GM18951 (cell line): ENCODE measurements around the gene CUX1.
"Not testable (repeated sequence)": the region's sequence is repeated elsewhere in the genome, so short reads cannot be mapped to it uniquely, and the experiment has no call there.

Source experiments
- POLR2A ChIP-seq: IDR thresholded peaks from 4 replicates; pipeline ENCODE4 v1.6.1; 2011; ENCODE audit warnings: mild to moderate bottlenecking; ENCODE audit not compliant: insufficient read length, insufficient read depth; ENCODE audit errors: extremely low read depth
- in situ Hi-C: fragments of 300-500 bp; cut with MboI; formaldehyde crosslinking; loops from one replicate; pipeline ENCODE4 v1.12.0; 2022; ENCODE audit warnings: low sequenced_read_pairs, mixed read lengths, inconsistent platforms; ENCODE audit not compliant: unreplicated experiment

Gene CUX1

DNA sequence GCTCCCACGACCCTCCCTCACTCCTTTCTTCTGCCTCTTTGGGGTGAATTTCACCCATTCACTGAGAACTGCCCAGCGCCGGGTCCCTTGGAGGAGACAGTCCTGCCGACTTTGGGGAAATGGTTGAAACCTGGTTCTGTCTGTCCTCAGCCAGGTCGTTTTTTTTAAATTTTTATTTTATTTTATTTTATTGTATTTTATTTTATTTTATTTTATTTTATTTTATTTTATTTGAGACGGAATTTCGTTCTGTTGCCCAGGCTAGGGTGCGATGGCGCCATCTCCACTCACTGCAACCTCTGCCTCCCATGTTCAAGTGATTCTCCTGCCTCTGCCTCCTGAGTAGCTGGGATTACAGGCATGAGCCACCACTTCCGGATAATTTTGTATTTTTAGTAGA, 363.3 kb downstream of the CUX1 start:
- TF ChIP-seq POLR2A = no peak
- in situ Hi-C loops = no loop called here

DNA sequence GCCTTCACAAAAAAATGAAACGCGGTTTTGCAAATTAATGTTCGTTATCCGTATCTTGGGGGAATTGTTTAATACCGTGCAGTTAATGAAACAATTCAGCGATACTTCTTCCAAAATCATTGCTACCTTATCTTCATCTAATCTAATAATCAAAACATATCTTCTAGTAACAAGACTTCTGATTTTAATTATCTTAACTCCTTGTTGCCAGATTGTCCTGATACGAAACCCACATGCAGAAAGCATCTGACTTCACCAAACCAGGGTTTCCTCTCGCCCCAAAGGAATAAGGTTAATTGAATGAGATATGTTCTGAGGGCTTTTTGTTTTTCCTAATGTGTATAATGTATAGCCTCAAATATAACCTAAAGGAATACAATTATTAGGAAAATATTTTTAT, 364.1 kb downstream of the CUX1 start:
- in situ Hi-C loops = no loop called here

DNA sequence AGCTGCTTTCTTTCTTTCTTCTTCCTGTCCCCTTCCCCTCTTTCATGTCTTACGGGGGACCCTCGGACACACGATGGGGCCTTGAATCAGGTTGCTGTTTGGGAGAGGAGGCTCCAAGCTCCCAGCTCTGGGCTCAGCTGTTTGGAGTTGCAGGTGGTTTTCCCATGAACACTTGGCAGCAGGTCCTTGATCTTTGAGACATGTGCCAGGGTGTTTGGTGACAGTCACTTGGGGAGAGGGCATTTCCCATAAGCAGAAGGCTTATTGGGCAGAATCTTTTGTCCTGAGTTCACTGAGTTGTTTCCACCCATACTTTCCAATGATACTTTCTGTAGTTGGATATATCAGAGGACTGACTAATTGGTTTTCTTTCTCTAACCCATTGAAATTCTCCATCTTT, 364.6 kb downstream of the CUX1 start:
- TF ChIP-seq POLR2A = no peak
- in situ Hi-C loops = no loop called here

More for the DNA sequence above, 364.1 kb downstream of the CUX1 start:
- TF ChIP-seq POLR2A = no peak

DNA sequence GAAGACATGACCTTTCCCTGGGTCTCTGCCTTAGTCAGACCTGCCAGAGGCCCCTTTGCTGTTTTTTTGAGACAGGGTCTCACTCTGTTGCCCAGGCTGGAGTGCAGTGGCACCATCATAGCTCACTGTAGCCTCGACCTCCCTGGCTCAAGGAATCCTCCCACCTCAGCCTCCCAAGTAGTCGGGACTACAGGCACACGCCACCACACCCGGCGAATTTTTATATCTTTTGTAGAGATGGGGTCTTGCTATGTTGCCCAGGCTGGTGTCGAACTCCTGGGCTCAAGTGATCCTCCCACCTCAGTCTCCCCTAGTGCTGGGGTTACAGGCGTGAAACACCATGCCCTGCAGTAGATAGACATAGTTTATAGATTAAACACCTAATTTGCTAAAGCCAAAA, 366.4 kb downstream of the CUX1 start:
- in situ Hi-C loops = not testable (repeated sequence)

DNA sequence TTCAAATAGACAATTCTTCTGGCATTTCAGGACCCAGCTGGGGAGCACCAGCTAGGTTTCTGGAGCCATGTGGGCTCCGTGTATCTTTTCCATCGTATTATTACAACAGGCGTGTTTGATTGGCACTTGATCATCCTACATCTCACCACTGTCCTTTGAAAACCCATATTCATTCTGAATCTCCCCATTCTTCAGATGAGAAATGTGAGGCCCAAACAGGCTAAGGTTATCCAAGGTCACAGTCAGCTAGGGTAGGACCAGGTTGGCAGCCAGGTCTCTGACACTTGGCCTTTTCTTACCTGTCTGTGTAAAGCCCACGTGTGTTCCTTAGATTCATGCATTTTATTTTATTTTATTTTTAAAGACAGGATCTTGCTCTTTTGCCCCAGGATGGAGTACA, 366.9 kb downstream of the CUX1 start:
- TF ChIP-seq POLR2A = no peak

DNA sequence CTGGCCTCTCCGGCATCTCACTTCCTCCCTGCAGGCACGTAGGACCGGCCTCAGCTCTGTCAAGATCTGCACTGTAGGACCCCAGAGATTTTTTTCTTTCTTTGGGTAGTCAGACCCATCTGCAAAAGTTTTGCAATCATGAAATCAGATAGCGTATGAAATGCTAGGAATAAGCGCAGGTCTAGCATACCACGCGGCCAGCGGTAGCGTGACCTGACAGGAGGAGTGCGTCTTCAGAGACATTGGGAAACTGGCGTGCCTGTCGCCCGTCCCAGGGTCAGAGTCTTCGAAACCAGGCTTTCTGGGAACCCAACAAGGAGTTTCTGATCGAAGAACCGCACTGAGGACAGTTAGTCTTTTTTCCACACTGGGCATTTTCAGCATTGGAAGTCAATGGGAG, 368.4 kb downstream of the CUX1 start:
- no peak for TF ChIP-seq POLR2A
- in situ Hi-C loops = no loop called here

More for the DNA sequence above, 366.9 kb downstream of the CUX1 start:
- in situ Hi-C loops = no loop called here

DNA sequence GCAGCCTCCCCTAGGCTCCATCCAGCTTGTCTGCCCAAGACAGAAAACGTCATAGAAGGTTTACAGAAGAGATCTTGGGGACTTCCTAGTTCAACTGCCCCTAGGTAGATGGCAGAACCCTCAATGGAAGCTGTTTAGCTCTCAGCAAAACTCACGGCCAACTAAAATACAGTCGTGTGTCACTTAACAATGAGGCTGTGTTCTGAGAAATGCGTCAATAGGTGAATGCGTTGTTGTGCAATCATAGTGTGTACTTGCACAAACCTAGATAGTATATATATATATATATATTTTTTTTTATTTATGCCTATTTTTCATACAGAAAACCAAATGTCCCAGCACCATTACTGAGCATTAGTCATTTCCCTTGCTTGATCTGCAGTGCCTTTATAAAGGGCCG, 368.9 kb downstream of the CUX1 start:
- TF ChIP-seq POLR2A = no peak
- in situ Hi-C loops = no loop called here

DNA sequence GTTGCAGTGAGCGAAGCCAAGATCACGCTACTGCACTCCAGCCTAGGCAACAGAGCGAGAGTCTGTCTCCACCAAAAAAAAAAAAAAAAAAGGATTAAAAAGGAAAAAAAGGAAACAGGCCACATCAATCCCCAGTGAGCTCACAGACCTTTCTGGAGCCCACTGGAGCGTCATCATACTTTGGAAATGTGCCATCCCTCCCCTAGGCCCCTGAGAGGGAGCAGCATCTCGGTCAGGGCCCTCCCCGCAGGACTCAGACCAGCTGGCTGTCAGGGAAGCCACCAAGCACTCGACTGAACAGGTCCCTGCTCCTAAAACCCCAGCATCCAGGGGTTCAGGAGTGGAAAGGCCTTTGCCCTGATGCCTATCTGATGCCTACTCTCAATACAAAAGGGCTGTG, 371.3 kb downstream of the CUX1 start:
- no peak for TF ChIP-seq POLR2A

DNA sequence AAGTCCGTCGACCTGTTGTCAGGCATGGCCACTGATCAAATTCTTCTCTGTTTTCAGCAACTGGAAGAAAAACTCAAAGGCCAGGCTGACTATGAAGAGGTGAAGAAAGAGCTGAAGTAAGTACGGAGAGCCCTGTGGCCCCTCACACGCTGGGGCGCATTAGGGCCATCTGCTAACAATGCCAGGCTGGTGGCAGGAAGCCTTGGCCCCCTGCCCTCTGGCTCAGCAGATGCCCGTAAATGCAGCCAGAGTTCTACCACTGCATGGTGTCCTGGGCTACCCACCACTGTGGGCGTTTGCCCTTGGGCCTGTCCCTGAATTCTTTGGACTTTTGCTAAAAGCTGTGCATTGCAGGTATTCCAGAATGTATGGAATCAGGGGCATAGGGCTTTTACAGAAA, 372.3 kb downstream of the CUX1 start:
- TF ChIP-seq POLR2A = no peak
- in situ Hi-C loops = no loop called here

More for the DNA sequence above, 371.3 kb downstream of the CUX1 start:
- in situ Hi-C loops = no loop called here

DNA sequence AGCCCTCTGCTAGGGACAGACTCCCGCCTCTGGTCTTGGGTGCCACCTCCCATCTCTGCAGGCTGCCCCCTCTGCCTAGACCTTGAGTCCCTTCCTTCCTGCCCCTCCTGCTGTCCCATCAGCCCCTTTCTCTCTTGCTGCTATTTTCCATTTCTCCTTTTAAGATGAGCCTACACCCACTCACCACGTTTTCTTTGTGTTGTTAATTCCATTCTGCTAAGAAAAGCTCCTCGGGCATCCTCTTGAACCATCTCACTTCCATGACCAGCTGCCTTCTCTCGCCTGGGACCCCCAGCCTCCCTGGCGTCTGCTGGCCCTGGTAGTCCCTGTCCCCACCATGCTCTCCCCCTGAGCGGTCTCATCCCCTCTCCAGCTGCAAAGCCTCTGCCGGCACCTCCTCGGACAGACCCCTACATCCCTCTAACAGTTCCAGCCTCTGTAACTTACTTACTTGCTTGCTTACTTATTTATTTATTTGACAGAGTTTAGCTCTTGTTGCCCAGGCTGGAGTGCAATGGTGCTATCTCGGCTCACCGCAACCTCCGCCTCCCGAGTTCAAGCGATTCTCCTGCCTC, 373.4 kb downstream of the CUX1 start:
- TF ChIP-seq POLR2A = no peak
- in situ Hi-C loops = no loop called here

DNA sequence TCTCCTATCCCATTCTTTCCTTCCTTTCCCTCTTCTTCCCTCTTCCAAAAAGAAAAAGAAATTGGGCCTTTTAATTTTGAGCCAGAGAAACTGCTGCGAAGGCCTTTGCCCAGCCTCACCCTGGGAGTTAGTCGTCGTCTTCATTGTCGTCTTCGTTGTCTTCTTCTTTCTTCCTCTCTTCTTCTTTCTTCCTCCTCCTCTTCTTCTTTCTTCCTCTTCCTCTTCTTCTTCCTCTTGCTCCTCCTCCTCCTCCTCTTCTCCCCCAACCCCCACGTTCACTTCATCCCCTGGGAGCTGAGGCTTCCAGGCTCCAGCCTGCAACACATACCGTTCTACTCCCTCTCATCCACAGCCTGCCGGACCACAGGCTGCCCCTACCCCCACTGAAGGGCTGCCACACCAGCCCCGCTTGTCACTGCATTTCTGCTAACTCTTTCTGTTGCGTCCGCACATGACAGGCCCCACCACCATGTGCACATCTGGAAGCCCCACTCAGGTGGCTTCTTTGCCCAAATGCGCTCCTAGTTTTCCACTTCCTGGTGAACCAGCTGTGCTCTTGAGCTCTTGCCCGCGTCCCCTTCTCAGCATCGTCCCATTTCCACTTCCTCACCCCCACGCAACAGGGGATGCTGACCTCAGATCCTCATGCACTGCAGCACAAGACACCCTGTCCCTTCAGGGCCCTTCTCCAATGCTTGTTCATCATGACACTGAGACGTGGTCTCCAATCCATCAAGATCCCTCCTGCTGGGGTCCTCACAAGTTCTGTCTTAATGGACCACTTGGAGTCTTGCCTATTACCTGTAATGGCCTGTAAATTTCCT, 374.3 kb downstream of the CUX1 start:
- no peak for TF ChIP-seq POLR2A

DNA sequence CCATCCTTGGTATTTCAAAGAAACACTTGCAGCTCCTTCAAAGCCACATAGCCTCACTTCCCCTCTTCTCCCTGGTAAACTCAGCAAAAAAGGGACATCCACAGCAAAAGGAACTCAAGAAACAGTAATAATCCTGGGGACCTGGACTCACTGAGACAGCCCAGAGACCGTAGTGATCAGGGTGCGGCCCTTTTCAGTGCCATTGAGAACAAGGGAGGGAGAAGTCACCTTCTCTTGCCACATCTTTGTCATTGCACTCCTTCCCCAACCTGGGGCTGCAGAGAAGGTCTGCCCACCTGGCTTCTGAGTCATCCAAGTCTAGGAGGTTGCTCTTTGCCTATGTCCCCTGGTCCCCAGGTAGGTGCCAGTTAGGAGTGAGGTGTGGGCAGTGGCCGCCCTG, 375.4 kb downstream of the CUX1 start:
- no peak for TF ChIP-seq POLR2A
- in situ Hi-C loops = no loop called here

More for the DNA sequence above, 374.3 kb downstream of the CUX1 start:
- in situ Hi-C loops = no loop called here

DNA sequence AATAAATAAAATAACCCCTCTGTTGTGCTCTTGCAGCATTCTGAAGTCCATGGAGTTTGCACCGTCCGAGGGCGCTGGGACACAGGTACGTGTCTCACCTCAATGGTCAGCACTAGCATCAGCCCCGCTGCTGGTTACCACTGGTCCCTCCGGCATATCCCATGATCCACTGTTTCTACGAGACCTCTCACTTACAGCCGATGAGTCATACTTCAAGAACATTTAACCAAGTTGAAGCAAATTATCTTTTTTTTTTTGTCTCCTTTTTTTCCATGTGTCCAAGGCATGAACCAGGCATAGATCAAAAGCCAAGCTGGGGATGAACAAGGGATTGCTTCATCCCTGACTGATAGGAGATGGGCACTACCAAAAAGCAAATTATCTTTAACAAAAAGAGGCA, 376.4 kb downstream of the CUX1 start:
- in situ Hi-C loops = no loop called here
- TF ChIP-seq POLR2A = no peak

DNA sequence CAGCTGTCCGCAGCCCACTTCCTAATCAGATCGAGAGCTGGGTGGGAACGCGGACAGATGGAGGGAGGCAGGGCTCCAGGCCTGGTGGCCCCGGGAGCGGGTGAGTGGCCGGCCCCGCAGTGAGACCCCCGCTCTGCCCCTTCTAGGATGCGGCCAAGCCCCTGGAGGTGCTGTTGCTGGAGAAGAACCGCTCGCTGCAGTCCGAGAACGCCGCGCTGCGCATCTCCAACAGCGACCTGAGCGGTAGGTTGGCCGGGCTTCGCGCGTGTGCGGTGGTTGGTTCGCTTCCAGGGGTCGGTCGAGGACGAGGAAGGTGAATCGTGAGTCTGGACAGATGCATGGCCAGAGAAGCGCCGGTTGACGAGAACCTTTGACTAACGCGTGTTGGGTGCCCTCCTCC, 377.9 kb downstream of the CUX1 start:
- no peak for TF ChIP-seq POLR2A
- in situ Hi-C loops = no loop called here

DNA sequence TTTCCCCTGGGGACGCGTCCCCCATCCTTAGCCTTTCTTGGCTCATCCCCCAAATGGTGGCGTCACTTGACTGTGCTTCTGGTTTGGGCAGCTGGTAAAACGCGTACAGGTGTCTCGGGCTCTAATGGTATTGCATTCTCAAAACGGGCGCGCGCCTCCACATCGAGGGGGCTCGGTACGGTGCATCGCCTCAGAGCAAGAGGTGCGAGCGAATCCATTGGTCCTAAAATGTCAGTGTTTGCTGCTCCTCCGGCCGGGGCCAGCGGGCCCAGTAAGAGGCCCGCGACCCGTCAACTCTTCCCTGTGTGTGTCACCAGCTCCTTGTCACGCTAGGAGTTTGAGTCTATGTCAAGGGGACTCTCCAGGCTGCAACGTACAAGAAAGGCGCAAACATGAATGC, 378.6 kb downstream of the CUX1 start:
- in situ Hi-C loops = no loop called here
- no peak for TF ChIP-seq POLR2A

DNA sequence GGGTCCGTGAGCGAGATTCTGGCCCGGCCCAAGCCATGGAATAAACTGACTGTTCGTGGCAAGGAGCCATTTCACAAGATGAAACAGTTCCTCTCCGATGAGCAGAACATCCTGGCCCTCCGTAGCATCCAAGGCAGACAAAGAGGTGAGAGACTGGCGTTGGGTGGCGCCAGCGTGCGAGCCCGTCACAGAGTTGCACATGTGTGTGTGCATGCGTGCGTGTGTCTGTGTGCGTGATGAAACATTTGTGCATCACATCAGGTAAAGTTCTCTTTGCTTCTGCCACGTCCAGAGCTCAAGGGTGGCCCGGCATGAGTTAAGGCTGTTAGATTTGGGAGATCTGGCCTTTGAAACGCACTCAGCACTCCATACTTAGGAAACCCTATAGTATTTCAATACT, 379.7 kb downstream of the CUX1 start:
- in situ Hi-C loops = no loop called here
- TF ChIP-seq POLR2A = no peak
